GM12878 (cell line): ENCODE results near the gene PRUNE2. TPM values are rescaled to one million over a fixed set of nuclear protein-coding genes. Genes with fewer than 3 reads are reported as not detected.
A peak's percentile ranks its signal among the peaks of the same experiment; 100 is the strongest.

Experiments used
- ATF7 ChIP-seq: fragments of 450-650 bp; IDR thresholded peaks from 2 replicates; pipeline ENCODE4 v1.6.1; 2016; ENCODE audit warnings: low read depth, mild to moderate bottlenecking
- CBFB ChIP-seq: IDR thresholded peaks from 2 replicates; pipeline ENCODE4 v1.6.1; 2016; ENCODE audit warnings: antibody characterized with exemption, low read depth
- CTCF ChIP-seq, 3 experiments: IDR thresholded peaks in 2 of 3; conservative IDR thresholded peaks in 1 of 3; 2 replicates each; pipeline ENCODE4 v1.5.1; 2011; ENCODE audit warnings: low read depth in 3 of 3, low read length in 3 of 3, mild to moderate bottlenecking in 3 of 3, control low read depth in 2 of 3, moderate library complexity in 2 of 3, inconsistent platforms in 1 of 3, mixed read lengths in 1 of 3; ENCODE audit not compliant: control insufficient read depth in 2 of 3, insufficient read depth in 1 of 3; ENCODE audit errors: extremely low read depth in 1 of 3
- E2F8 ChIP-seq: fragments of 450-650 bp; IDR thresholded peaks from 2 replicates; pipeline ENCODE4 v1.6.1; 2018; ENCODE audit warnings: mild to moderate bottlenecking, low read depth, moderate library complexity; ENCODE audit not compliant: partially characterized antibody
- ESRRA ChIP-seq: IDR thresholded peaks from 2 replicates; pipeline ENCODE4 v1.6.1; 2012; ENCODE audit warnings: mild to moderate bottlenecking, low read length, improper control_type of control experiment
- FOXK2 ChIP-seq: fragments of 450-650 bp; IDR thresholded peaks from 2 replicates; pipeline ENCODE4 v1.6.1; 2017; ENCODE audit warnings: mild to moderate bottlenecking, moderate library complexity
- IRF4 ChIP-seq: IDR thresholded peaks from 2 replicates; pipeline ENCODE4 v1.6.1; 2011; ENCODE audit warnings: low read depth, low read length
- MTA3 ChIP-seq: IDR thresholded peaks from 2 replicates; pipeline ENCODE4 v1.6.1; 2012; ENCODE audit warnings: low read length, inconsistent platforms, borderline replicate concordance
- POU2F2 ChIP-seq: IDR thresholded peaks from 3 replicates; pipeline ENCODE4 v1.6.1; 2011; ENCODE audit warnings: low read depth, mild to moderate bottlenecking, low read length, borderline replicate concordance
- RFX5 ChIP-seq: IDR thresholded peaks from 2 replicates; pipeline ENCODE4 v1.6.1; 2011; ENCODE audit warnings: low read depth, low read length, improper control_type of control experiment
- SIN3A ChIP-seq: IDR thresholded peaks from 2 replicates; pipeline ENCODE4 v1.6.1; 2012; ENCODE audit warnings: low read depth, low read length, improper control_type of control experiment
- YBX1 ChIP-seq: fragments of 450-650 bp; IDR thresholded peaks from 2 replicates; pipeline ENCODE4 v1.6.1; 2016; ENCODE audit warnings: antibody characterized with exemption
- YY1 ChIP-seq: IDR thresholded peaks from 2 replicates; pipeline ENCODE4 v1.6.1; 2011; ENCODE audit warnings: low read depth, mild to moderate bottlenecking, low read length
- ZNF217 ChIP-seq: fragments of 450-650 bp; IDR thresholded peaks from 2 replicates; pipeline ENCODE4 v1.6.1; 2017; ENCODE audit warnings: antibody characterized with exemption, mild to moderate bottlenecking
- polyA plus RNA-seq, 11 experiments: library from polyadenylated mRNA; depleted of rRNA in 4 of 11; unstranded in 6 of 11; stranded (reverse) in 5 of 11; fragments of >200 nt; fragmentation: Nextera tagmentation in 4 of 11; fragmentation: Illumina TruSeq in 1 of 11; extraction: Ambion mirVana in 4 of 11; extraction: Trizol in 1 of 11; gene quantifications; 1 replicate in 1 of 11; 2 replicates in 10 of 11; pipeline versions ENCODE4 v1.2.1 to v1.2.3, GENCODE V29; 2011 to 2016; ENCODE audit warnings: inconsistent platforms in 2 of 11, missing spikeins in 2 of 11, low read depth in 1 of 11
- total RNA-seq, 4 experiments: library from RNA; depleted of rRNA in 3 of 4; stranded (reverse); fragments of >200 nt in 3 of 4; fragmentation: Illumina TruSeq in 1 of 4; extraction: Trizol in 1 of 4; gene quantifications; 2 replicates each; pipeline versions ENCODE4 v1.2.1 to v1.2.3, GENCODE V29; 2013 to 2021

PRUNE2 gene
- total and polyA plus RNA-seq, 10 of the 15 experiments (the other 5 are each of a cell fraction or from before 2014, with no cell fraction given), result 0.07 to 0.63 (median 0.25) TPM

GRCh38 chr9:76605321-76605900, 300.5 kb downstream of the PRUNE2 start (continued):
- TF ChIP-seq CTCF (IDR thresholded peaks at IDR 0.05 in 2 of 3, conservative IDR thresholded peaks at IDR 0.05 in 1 of 3; ENCODE audit: control insufficient read depth in 2 of 3, extremely low read depth in 1 of 3, insufficient read depth in 1 of 3, low read depth in 3 of 3, low read length in 3 of 3) (no peak), ATF7 (0 out of 2 replicates have a peak, but pooled peaks have one; percentile 56), IRF4 (no peak), CBFB (no peak), YBX1 (no peak), ESRRA (no peak), YY1 (no peak), RFX5 (no peak), SIN3A (no peak), MTA3 (no peak), E2F8 (no peak), POU2F2 (no peak), ZNF217 (no peak), FOXK2 (no peak)
- TF ChIP-seq, all 136 proteins: peak for 11
